ENCODE measurements around the gene MTHFD2.

Gene MTHFD2

DNA sequence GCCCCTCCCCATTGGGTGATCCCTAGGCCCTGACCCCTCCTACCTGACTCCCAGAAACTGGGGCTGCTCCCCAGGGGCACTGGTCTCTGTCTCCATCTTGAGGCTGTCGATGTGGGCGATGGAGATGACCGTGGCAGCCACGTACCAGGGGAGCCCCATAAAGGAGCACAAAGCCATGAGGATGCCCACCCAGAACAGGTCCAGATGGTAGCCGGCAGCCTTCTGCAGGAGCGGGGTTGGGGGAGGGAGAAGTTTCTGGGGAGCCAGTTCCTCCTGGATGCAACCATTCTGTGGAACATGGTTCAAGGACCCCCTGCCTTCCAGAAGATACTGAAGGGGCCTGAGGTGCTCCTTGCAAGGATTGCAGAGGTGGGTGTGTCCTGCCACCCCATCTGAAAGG, 34.0 kb downstream of the MTHFD2 start:
- no peak for DNase-seq

GRCh38 chr2:74233648-74234047, 35.2 kb downstream of the MTHFD2 start:
- no peak for DNase-seq

DNA sequence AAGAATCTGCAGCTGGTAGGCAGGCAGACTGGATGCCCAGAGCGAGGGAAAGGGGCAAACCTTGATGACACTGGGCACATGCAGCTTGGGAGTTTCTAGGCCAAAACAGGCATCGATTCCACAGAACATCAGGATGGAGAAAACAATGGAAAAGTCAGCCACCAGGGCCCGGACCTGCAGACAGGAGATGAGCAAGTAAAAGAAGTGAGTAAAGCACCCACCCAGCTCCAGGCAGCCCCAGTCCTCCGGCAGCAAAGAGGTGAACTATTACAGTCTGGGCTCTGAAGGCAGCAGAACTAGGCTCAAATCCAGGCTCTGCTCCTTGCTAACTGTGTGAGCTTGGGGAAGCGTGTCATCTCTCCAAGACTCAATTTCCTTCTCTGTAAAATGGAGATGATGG, 36.6 kb downstream of the MTHFD2 start:
- no peak for DNase-seq

GRCh38 chr2:74238879-74239278, 40.5 kb downstream of the MTHFD2 start:
- DNase-seq = no peak

DNA sequence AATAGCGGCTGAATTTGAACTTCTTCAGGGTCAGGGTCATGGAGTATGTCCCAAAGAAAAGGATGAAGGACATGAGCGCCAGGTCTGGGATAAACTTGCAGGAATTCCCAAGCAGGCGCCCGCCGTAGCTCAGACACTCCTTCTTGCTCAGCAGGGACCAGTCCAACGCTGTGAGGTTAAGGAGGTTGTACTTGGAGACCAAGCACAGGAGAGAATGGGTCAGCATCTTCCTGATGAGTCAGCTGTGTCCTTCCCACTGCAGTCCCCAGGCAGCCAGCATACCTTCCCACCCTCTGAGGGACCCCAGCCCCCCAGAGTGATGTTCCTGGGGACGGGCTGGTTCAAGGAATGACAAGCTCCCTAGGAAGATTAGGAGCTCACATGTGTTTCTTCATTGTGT, 40.9 kb downstream of the MTHFD2 start:
- no peak for DNase-seq

DNA sequence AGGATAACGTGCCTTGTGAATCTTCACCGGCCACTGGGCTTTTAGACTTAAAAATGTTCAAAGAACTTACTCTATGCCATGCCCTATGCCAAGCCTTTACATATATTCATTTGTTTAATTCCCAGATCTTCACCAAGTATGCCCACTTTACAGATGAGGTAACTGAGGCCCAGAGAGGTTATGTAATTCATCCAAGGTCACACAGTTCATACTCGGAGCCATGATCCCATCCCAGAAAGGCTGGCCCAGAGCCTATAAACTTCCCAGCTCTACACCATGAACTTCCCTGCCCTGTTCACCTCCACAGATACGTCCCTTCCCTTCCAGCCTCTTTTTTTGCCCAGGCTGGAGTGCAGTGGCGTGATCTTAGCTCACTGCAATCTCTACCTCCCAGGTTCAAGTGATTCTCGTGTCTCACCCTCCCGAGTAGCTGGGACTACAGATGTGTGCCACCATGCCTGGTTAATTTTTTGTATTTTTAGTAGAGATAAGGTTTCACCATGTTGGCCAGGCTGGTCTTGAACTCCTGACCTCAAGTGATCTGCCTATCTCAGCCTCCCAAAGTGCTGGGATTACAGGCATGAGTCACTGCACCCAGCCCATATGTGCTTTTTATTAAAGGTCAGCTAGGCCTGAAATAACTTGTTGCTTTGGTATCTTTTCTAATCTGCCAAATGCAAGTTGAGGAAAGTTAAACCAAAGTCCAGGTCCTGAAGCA, 44.1 kb downstream of the MTHFD2 start:
- DNase-seq = no peak

GRCh38 chr2:74244286-74244685, 45.9 kb downstream of the MTHFD2 start:
- DNase-seq = no peak

DNA sequence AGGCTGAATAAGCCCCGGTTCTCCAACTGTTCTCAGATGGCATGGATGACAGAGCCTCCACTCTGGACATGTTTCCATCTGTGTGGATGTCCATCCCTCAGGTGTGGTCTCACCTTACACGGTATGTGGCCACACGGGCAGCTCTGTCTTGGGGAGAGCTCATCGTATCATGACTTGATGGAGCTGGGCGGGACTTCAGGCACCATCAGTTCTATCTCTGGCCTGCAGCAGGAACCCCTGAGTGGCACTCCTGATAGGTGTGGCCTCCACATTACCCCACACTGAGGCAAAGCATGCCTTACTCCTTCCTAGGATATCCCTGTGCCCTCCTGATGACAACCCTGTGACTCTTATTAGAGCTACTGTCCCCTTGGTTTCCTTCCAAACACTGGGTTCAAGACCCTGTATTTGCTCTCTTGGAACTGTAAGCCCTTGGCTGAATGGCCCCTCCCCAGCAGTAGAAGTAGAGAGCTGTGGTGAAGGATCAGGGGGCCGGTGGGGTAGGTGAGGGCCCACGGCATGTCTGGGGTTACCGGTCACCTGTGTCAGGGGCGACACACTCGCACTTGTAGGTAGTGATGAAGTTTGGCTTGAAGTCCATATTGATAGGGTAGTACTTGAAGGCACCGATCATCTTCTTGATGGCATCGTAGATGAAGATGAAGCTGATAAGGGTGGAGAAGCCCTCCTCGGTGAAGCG, 48.2 kb downstream of the MTHFD2 start:
- DNase-seq = no peak

DNA sequence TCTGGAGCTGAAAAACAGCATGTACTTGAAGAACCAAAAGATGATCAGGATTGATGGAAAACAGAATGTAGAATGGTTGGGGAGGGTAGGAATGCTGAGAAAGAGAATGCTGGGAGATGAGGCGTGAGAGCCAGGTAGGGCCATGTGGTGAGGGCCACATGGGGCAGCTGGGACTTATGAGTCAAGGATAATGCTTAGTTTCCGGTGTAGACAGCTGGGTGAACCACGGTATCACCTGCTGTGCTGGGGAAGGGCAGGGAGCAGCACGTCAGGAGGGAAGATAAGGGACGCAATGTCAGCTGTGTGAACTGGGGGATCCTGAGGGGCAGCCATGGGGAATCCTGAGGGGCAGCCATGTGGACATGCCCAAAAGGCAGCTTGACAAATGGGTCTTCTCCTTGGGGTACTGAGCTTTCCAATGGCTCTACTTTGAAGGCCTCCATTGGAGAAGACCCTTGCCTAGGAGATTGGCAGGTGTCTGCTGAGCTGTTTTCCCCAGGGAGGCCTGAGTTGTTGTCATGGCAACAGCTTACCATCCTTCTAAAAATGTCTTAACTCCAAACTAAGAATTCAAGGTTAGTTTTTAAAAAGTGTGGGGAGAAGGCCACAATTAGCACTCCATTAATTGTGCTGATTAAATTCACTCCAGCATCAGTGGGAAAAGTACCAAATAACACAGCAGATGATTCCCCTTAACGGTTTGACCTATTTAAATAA, 51.1 kb downstream of the MTHFD2 start:
- no peak for DNase-seq

DNA sequence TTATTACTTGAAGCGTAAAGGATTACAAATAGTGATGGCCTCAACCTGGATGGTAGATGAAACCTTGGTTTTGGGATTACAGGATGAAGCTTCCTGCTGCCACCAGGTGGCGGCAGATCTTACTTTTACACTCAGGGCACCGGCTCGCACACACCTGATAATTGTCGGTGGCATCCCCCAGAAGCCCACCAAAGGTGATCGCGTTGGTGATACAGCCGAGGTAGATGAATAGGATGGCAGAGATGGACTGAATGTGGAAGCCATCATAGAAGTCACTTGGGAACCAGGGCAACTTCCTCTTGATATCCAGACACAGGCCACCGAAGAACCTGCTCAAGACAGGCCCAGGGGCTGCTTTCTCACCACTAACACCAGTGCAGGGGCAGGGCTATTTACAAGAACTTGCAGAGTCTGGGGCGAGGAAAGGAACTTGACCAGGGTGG, 51.8 kb downstream of the MTHFD2 start:
- peak; percentile 61 for DNase-seq

GRCh38 chr2:74252036-74252435, 53.6 kb downstream of the MTHFD2 start:
- no peak for DNase-seq

GRCh38 chr2:74252862-74253261, 54.4 kb downstream of the MTHFD2 start:
- DNase-seq = no peak

DNA sequence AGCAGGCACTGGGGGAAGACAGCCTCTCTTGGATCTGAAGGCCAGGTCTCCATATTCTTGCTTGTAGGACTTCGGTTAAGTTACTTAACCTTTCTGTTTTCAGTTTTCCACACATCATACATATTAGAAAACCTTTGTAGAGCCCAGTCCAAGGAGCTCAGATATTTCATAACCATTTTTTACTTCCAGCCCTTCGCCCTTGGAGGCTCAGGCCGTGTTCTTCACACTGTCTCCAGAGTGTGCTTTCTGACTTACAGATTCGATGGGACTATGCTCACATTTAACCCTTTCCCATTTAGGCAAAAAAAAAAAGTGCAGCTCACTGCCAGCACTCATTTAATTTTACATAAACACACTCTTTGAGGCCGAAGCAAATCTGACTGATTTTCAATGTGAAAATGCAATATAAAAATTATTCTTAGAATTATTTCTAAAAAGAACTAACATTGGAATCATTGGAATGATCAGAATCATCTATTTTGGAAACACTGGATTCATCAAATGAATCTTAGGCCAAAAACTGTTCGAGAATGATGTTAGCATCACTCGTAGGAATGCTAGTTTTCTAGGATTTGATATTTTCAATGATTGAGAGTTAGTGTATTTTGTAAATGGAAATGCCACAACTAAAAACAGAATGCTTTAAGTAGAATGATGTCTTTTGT, 55.0 kb downstream of the MTHFD2 start:
- no peak for DNase-seq

- DNase-seq = no peak
Measured at GRCh38 chr2:74253971-74254310, 55.5 kb downstream of the MTHFD2 start.

DNA sequence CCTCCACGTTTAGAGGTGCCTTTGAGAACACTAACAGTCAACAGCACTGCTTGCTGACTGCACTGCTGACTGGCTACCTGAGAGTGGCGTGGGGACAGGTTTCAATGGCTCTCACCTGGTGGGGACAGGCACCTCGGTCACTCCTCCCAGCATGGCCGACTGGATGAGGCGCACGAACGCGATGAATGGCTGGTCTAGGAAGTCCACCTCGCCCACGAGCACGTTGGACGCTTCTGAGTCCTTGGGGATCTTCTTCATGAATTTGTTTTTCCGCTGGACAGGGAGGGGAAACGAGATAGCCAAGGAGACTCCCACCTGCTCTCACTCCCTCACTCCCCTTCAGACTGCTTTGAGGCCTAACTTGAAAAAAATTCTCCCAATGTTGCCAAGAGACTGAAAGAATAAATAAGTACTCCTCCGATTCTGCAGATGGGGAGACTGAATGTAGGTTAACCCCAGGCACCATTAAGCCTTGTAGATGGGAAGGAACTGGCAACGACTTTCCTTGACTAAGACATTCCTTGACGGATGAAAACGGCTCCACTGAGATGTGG, 57.3 kb downstream of the MTHFD2 start:
- no peak for DNase-seq

GRCh38 chr2:74259191-74259590, 60.8 kb downstream of the MTHFD2 start:
- DNase-seq = no peak

- DNase-seq = no peak
Measured at GRCh38 chr2:74259733-74260132, 61.3 kb downstream of the MTHFD2 start.

- no peak for DNase-seq
Measured at GRCh38 chr2:74260495-74260894, 62.1 kb downstream of the MTHFD2 start.

GRCh38 chr2:74261204-74261864, 62.9 kb downstream of the MTHFD2 start:
- DNase-seq = no peak

DNA sequence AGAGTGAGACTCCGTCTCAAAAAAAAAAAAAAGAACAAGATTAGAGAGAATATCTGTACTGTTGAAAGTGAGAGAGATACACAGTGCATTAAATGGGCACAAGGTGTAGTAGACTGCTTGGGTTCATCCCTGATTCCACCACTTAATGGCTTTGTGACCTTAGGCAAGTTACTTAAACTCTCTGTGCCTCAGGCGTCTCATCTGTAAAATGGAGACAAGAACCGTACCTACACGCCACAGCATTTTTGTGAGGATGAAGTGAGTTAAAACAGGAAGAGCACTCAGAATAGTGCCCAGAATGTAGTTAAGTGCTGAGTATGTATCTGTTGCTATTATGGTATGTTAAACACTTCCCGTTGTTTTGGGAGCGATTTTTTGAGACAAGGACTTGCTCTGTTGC, 64.3 kb downstream of the MTHFD2 start:
- no peak for DNase-seq

- DNase-seq = no peak
Measured at GRCh38 chr2:74264281-74264680, 65.9 kb downstream of the MTHFD2 start.

- peak; percentile 42 for DNase-seq
Measured at GRCh38 chr2:74267068-74267467, 68.7 kb downstream of the MTHFD2 start.

Measured in activated CD4-positive, CD25-positive, alpha-beta regulatory T cell treated with anti-CD3 and anti-CD28 coated beads, Interleukin-2, amount 50 U/mL, for 72 hours (primary cell).